Parathyroid adenoma (tissue), 2 donors: ENCODE data around the gene ARHGEF40.

Source experiments
- H2AFZ ChIP-seq: fragments of 300-600 bp; sonication (generic); one replicate; pipeline ENCODE4 v1.7.0; 2017; ENCODE audit warnings: antibody characterized with exemption, mild to moderate bottlenecking
- H3K27ac ChIP-seq: fragments of 300-600 bp; sonication (generic); one replicate; pipeline ENCODE4 v1.7.0; 2017
- H3K27me3 ChIP-seq: fragments of 300-600 bp; sonication (generic); one replicate; pipeline ENCODE4 v1.7.0; 2017; ENCODE audit warnings: low read length; ENCODE audit not compliant: control insufficient read depth, insufficient read depth
- H3K36me3 ChIP-seq: fragments of 300-600 bp; sonication (generic); one replicate; pipeline ENCODE4 v1.7.0; 2017; ENCODE audit warnings: low read length; ENCODE audit not compliant: control insufficient read depth, insufficient read depth
- H3K4me1 ChIP-seq: fragments of 300-600 bp; sonication (generic); one replicate; pipeline ENCODE4 v1.7.0; 2017; ENCODE audit warnings: control low read depth
- H3K4me2 ChIP-seq: fragments of 300-600 bp; sonication (generic); one replicate; pipeline ENCODE4 v1.7.0; 2017; ENCODE audit warnings: low read length
- H3K4me3 ChIP-seq: fragments of 300-600 bp; sonication (generic); one replicate; pipeline ENCODE4 v1.7.0; 2017; ENCODE audit warnings: low read depth, low read length
- H3K79me2 ChIP-seq: fragments of 300-600 bp; sonication (generic); one replicate; pipeline ENCODE4 v1.7.0; 2017; ENCODE audit warnings: control low read depth
- H3K9ac ChIP-seq: fragments of 300-600 bp; sonication (generic); one replicate; pipeline ENCODE4 v1.7.0; 2017; ENCODE audit warnings: mild to moderate bottlenecking
- H3K9me3 ChIP-seq: fragments of 300-600 bp; sonication (generic); one replicate; pipeline ENCODE4 v1.7.0; 2017; ENCODE audit warnings: low read length; ENCODE audit not compliant: control insufficient read depth
- CTCF ChIP-seq: fragments of 300-600 bp; sonication (generic); IDR thresholded peaks from one replicate; pipeline ENCODE4 v1.7.0; 2017; ENCODE audit warnings: antibody characterized with exemption, mild to moderate bottlenecking
- donor health status: primary hyperparathyroidism.

The ARHGEF40 gene

GRCh38 chr14:21098892-21099595 lies 28.9 kb downstream of the ARHGEF40 start:
- peak overlapping the region; percentile 57 for H2AFZ ChIP-seq
- H3K79me2 ChIP-seq, result peaks cover 21% of the 10 kb centered on the region
- H3K4me3 ChIP-seq, result peak overlapping the region; percentile 82
- peak overlapping the region; percentile 69 for H3K9ac ChIP-seq
- no peaks in the 10 kb centered on the region for H3K36me3 ChIP-seq
- H3K27me3 ChIP-seq, result no peaks in the 10 kb centered on the region
- peak overlapping the region; percentile 91 for H3K27ac ChIP-seq
- no peaks in the 10 kb centered on the region for H3K9me3 ChIP-seq
- peaks cover 42% of the 10 kb centered on the region for H3K4me1 ChIP-seq
- no peak for TF ChIP-seq CTCF
- H3K4me2 ChIP-seq, result peak overlapping the region; percentile 81

GRCh38 chr14:21099596-21099985 lies 29.5 kb downstream of the ARHGEF40 start:
- no peaks in the 10 kb centered on the region for H3K27me3 ChIP-seq
- H3K9ac ChIP-seq, result no peak overlapping the region
- TF ChIP-seq CTCF, result no peak
- H3K27ac ChIP-seq, result peak overlapping the region; percentile 91
- peak overlapping the region; percentile 57 for H2AFZ ChIP-seq
- H3K4me3 ChIP-seq, result peak overlapping the region; percentile 82
- H3K79me2 ChIP-seq, result peaks cover 21% of the 10 kb centered on the region
- H3K36me3 ChIP-seq, result no peaks in the 10 kb centered on the region
- H3K4me2 ChIP-seq, result peak overlapping the region; percentile 81
- no peaks in the 10 kb centered on the region for H3K9me3 ChIP-seq
- peaks cover 40% of the 10 kb centered on the region for H3K4me1 ChIP-seq

- peaks cover 48% of the 10 kb centered on the region for H3K4me1 ChIP-seq
- H3K27ac ChIP-seq, result peak within 1 kb of the TSS; percentile 91
- H2AFZ ChIP-seq, result no peak within 1 kb of the TSS
- peaks cover 21% of the 10 kb centered on the region for H3K79me2 ChIP-seq
- H3K36me3 ChIP-seq, result no peaks in the 10 kb centered on the region
- no peak within 1 kb of the TSS for H3K9ac ChIP-seq
- H3K27me3 ChIP-seq, result no peaks in the 10 kb centered on the region
- no peak within 1 kb of the TSS for H3K4me3 ChIP-seq
- H3K9me3 ChIP-seq, result no peaks in the 10 kb centered on the region
- no peak for TF ChIP-seq CTCF
- no peak within 1 kb of the TSS for H3K4me2 ChIP-seq
Measured at GRCh38 chr14:21100931-21101330, 30.8 kb downstream of the ARHGEF40 start, which contains the start of gene TMEM253. Gene TMEM253, plus strand, starts transcription at chr14:21101066. Its CDS starts 278 bp downstream, at chr14:21101344.

- Histone ChIP-seq H3K27me3 (no peaks in the 10 kb centered on the region), H3K9ac (no peak overlapping the region), H3K36me3 (no peaks in the 10 kb centered on the region), H3K4me2 (no peak overlapping the region), H3K9me3 (no peaks in the 10 kb centered on the region), H2AFZ (no peak overlapping the region), H3K27ac (peak overlapping the region; percentile 97), H3K79me2 (peaks cover 21% of the 10 kb centered on the region), H3K4me1 (peaks cover 51% of the 10 kb centered on the region), H3K4me3 (no peak overlapping the region)
- no peak for TF ChIP-seq CTCF
Measured at GRCh38 chr14:21101802-21102413, 31.8 kb downstream of the ARHGEF40 start.
